IPS-NIHi11 (cell line): Measurements from ENCODE around the gene CYP2B6.
"Not testable (repeated sequence)": the region's sequence is repeated elsewhere in the genome, so short reads cannot be mapped to it uniquely, and the experiment has no call there.

Experiments used
- DNase-seq: peaks from one replicate; pipeline ENCODE4 v3.0.0; 2012; ENCODE audit warnings: mixed read lengths, low spot score

Gene CYP2B6

GRCh38 chr19:40980743-40981442 is 10.2 kb upstream of the CYP2B6 start:
- DNase-seq = peak; percentile 35

- DNase-seq = no peak
These were observed 9.5 kb upstream of the CYP2B6 start for GRCh38 chr19:40981591-40981990.

- DNase-seq = peak; percentile 61
These were observed 8.4 kb upstream of the CYP2B6 start for GRCh38 chr19:40982594-40983101.

- DNase-seq = no peak
These were observed 1.6 kb upstream of the CYP2B6 start for GRCh38 chr19:40989453-40989852.

- no peak for DNase-seq
These were observed 4.3 kb downstream of the CYP2B6 start for GRCh38 chr19:40995355-40995754.

GRCh38 chr19:40999018-40999417 is 7.9 kb downstream of the CYP2B6 start:
- not testable (repeated sequence) for DNase-seq

GRCh38 chr19:41000310-41000737 is 9.2 kb downstream of the CYP2B6 start:
- DNase-seq = no peak

GRCh38 chr19:41001243-41001971 is 10.3 kb downstream of the CYP2B6 start:
- DNase-seq = peak; percentile 24

- DNase-seq = not testable (repeated sequence)
These were observed 12.6 kb downstream of the CYP2B6 start for GRCh38 chr19:41003656-41004055.

- no peak for DNase-seq
These were observed 18.7 kb downstream of the CYP2B6 start for GRCh38 chr19:41009700-41010235.

- DNase-seq = no peak
These were observed 22.3 kb downstream of the CYP2B6 start for GRCh38 chr19:41013359-41013758.

- no peak for DNase-seq
These were observed 23.6 kb downstream of the CYP2B6 start for GRCh38 chr19:41014643-41015042.

- no peak for DNase-seq
These were observed 25.5 kb downstream of the CYP2B6 start for GRCh38 chr19:41016488-41017071.

GRCh38 chr19:41018736-41019290 is 27.7 kb downstream of the CYP2B6 start:
- no peak for DNase-seq

- DNase-seq = no peak
These were observed 28.3 kb downstream of the CYP2B6 start for GRCh38 chr19:41019346-41019745.

GRCh38 chr19:41023193-41023592 is 32.1 kb downstream of the CYP2B6 start:
- DNase-seq = no peak

- DNase-seq = no peak
These were observed 34.3 kb downstream of the CYP2B6 start for GRCh38 chr19:41025411-41025810.

GRCh38 chr19:41025871-41026270 is 34.8 kb downstream of the CYP2B6 start:
- no peak for DNase-seq

GRCh38 chr19:41027273-41027967 is 36.3 kb downstream of the CYP2B6 start:
- DNase-seq = no peak

- no peak for DNase-seq
These were observed 38.7 kb downstream of the CYP2B6 start for GRCh38 chr19:41029524-41030432.

GRCh38 chr19:41030651-41031050 is 39.6 kb downstream of the CYP2B6 start:
- DNase-seq = peak; percentile 55
